ENCODE measurements around the gene SLC39A8. TPM values are rescaled to one million over a fixed set of nuclear protein-coding genes. Genes with fewer than 3 reads are reported as not detected.

The SLC39A8 gene
- total RNA-seq, 1 experiment from 2014 or later = 13.2 TPM

DNA sequence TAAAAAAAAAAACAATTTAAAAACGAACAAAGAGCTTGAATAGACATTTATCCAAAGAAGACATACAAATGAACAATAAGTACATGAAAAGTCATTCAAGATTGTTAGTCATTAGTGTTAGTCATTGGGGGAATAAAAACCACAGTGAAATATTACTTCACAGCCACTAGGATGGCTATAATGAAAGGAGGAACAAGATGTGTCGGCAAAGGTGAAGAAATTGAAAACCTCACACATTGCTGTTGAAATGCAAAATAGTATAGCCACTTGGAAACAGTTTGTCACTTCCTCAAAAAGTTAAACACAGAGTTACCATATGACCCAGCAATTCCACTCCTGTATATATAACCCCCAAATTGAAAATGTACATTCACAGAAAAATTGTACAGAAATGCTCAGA, 45.2 kb upstream of the SLC39A8 start:
- ChIA-PET POLR2A (no interaction called here), RAD21 (ENCODE audit: low non-redundant PET in 1 of 2, low total read pairs in 2 of 2, uncharacterized antibody in 2 of 2, unreplicated experiment in 2 of 2) (no interaction called here), CTCF (no interaction called here)
- H3K9ac ChIP-seq (ENCODE audit: low read length) = no peak overlapping the region
- no peak for DNase-seq (ENCODE audit: low read depth, low spot score)
- no TSS peak for BruUV-seq (replicated peaks)
- H3K4me1 ChIP-seq (ENCODE audit: control insufficient read depth in 1 of 2, insufficient read depth in 2 of 2, low read length in 2 of 2) = peaks cover 0 to 5% of the 10 kb centered on the region in 2 experiments; a peak in 1 of 4 replicates
- no peaks in the 10 kb centered on the region for H3K9me3 ChIP-seq (ENCODE audit: control insufficient read depth in 1 of 2, insufficient read depth in 1 of 2, low read depth in 1 of 2, low read length in 2 of 2)
- no peaks in the 10 kb centered on the region for H3K36me3 ChIP-seq (ENCODE audit: control insufficient read depth in 1 of 2, insufficient read depth in 2 of 2, low read length in 2 of 2)
- peak overlapping the region; percentile 6 for H2AFZ ChIP-seq (ENCODE audit: low read depth, low read length, poor library complexity, severe bottlenecking)
- ATAC-seq = no peak
- TF ChIP-seq, protein P1, sequence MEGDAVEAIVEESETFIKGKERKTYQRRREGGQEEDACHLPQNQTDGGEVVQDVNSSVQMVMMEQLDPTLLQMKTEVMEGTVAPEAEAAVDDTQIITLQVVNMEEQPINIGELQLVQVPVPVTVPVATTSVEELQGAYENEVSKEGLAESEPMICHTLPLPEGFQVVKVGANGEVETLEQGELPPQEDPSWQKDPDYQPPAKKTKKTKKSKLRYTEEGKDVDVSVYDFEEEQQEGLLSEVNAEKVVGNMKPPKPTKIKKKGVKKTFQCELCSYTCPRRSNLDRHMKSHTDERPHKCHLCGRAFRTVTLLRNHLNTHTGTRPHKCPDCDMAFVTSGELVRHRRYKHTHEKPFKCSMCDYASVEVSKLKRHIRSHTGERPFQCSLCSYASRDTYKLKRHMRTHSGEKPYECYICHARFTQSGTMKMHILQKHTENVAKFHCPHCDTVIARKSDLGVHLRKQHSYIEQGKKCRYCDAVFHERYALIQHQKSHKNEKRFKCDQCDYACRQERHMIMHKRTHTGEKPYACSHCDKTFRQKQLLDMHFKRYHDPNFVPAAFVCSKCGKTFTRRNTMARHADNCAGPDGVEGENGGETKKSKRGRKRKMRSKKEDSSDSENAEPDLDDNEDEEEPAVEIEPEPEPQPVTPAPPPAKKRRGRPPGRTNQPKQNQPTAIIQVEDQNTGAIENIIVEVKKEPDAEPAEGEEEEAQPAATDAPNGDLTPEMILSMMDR (IDR thresholded peaks at IDR 0.05 in 2 of 3, conservative IDR thresholded peaks at IDR 0.05 in 1 of 3; ENCODE audit: borderline replicate concordance in 1 of 3, insufficient read depth in 1 of 3, low read depth in 2 of 3, low read length in 2 of 3) = no peak
- TF ChIP-seq, protein P2, sequence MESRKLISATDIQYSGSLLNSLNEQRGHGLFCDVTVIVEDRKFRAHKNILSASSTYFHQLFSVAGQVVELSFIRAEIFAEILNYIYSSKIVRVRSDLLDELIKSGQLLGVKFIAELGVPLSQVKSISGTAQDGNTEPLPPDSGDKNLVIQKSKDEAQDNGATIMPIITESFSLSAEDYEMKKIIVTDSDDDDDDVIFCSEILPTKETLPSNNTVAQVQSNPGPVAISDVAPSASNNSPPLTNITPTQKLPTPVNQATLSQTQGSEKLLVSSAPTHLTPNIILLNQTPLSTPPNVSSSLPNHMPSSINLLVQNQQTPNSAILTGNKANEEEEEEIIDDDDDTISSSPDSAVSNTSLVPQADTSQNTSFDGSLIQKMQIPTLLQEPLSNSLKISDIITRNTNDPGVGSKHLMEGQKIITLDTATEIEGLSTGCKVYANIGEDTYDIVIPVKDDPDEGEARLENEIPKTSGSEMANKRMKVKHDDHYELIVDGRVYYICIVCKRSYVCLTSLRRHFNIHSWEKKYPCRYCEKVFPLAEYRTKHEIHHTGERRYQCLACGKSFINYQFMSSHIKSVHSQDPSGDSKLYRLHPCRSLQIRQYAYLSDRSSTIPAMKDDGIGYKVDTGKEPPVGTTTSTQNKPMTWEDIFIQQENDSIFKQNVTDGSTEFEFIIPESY (IDR thresholded peaks at IDR 0.05; ENCODE audit: extremely low read depth, insufficient replicate concordance, low read length) = no peak
- TF ChIP-seq JUND (IDR thresholded peaks at IDR 0.05) (no peak), SIN3A (IDR thresholded peaks at IDR 0.05; ENCODE audit: low read depth) (no peak), CEBPB (IDR thresholded peaks at IDR 0.05; ENCODE audit: low read depth) (no peak), SRF (IDR thresholded peaks at IDR 0.05; ENCODE audit: low read depth) (no peak), EGR1 (IDR thresholded peaks at IDR 0.05; ENCODE audit: low read depth) (no peak), SP1 (IDR thresholded peaks at IDR 0.05; ENCODE audit: low read depth) (no peak), RAD21 (IDR thresholded peaks at IDR 0.05; ENCODE audit: low read depth) (no peak), ZNF274 (IDR thresholded peaks at IDR 0.05; ENCODE audit: low read depth, low read length) (no peak), EZH2 (IDR thresholded peaks at IDR 0.05) (no peak), POLR2A (IDR thresholded peaks at IDR 0.05; ENCODE audit: borderline replicate concordance, extremely low read depth, insufficient read depth, insufficient read length) (no peak), FOSL1 (IDR thresholded peaks at IDR 0.05; ENCODE audit: low read depth) (no peak), YY1 (IDR thresholded peaks at IDR 0.05; ENCODE audit: extremely low read depth, insufficient replicate concordance, low read depth, low read length) (no peak), TCF7L2 (IDR thresholded peaks at IDR 0.05; ENCODE audit: borderline replicate concordance, extremely low read depth, insufficient read depth, insufficient read length) (no peak), ELF1 (IDR thresholded peaks at IDR 0.05; ENCODE audit: borderline replicate concordance, low read depth) (no peak)
- TF ChIP-seq, protein P3, sequence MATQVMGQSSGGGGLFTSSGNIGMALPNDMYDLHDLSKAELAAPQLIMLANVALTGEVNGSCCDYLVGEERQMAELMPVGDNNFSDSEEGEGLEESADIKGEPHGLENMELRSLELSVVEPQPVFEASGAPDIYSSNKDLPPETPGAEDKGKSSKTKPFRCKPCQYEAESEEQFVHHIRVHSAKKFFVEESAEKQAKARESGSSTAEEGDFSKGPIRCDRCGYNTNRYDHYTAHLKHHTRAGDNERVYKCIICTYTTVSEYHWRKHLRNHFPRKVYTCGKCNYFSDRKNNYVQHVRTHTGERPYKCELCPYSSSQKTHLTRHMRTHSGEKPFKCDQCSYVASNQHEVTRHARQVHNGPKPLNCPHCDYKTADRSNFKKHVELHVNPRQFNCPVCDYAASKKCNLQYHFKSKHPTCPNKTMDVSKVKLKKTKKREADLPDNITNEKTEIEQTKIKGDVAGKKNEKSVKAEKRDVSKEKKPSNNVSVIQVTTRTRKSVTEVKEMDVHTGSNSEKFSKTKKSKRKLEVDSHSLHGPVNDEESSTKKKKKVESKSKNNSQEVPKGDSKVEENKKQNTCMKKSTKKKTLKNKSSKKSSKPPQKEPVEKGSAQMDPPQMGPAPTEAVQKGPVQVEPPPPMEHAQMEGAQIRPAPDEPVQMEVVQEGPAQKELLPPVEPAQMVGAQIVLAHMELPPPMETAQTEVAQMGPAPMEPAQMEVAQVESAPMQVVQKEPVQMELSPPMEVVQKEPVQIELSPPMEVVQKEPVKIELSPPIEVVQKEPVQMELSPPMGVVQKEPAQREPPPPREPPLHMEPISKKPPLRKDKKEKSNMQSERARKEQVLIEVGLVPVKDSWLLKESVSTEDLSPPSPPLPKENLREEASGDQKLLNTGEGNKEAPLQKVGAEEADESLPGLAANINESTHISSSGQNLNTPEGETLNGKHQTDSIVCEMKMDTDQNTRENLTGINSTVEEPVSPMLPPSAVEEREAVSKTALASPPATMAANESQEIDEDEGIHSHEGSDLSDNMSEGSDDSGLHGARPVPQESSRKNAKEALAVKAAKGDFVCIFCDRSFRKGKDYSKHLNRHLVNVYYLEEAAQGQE (IDR thresholded peaks at IDR 0.05; ENCODE audit: low read depth) = no peak
- TF ChIP-seq, protein P4, sequence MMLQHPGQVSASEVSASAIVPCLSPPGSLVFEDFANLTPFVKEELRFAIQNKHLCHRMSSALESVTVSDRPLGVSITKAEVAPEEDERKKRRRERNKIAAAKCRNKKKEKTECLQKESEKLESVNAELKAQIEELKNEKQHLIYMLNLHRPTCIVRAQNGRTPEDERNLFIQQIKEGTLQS (IDR thresholded peaks at IDR 0.05) = no peak
- H3K4me3 ChIP-seq (replicated peaks in 1 of 2; ENCODE audit: low read depth in 1 of 2, low read length in 2 of 2) = no peak overlapping the region
- H3K79me2 ChIP-seq (ENCODE audit: insufficient read depth, low read length) = no peaks in the 10 kb centered on the region
- intact Hi-C loops (cut with micrococcal nuclease) = no loop called here
- H3K4me2 ChIP-seq (ENCODE audit: low read length) = no peak overlapping the region
- no peaks in the 10 kb centered on the region for H4K20me1 ChIP-seq (ENCODE audit: insufficient read depth)
- no peaks in the 10 kb centered on the region for H3K9me2 ChIP-seq (ENCODE audit: insufficient read depth)
- no peaks in the 10 kb centered on the region for H3K27me3 ChIP-seq (ENCODE audit: insufficient read depth, low read length)
- no peak overlapping the region for H3K27ac ChIP-seq (ENCODE audit: low read depth, low read length)
